Stimulated activated CD8-positive, alpha-beta memory T cell treated with anti-CD3 and anti-CD28 coated beads, Interleukin-4, amount 100 ng/mL, for 1 hour (primary cell): ENCODE data around the gene MC1R.
"Not testable (repeated sequence)": the region's sequence is repeated elsewhere in the genome, so short reads cannot be mapped to it uniquely, and the experiment has no call there.

Experiments
- DNase-seq, 2 donors: peaks; one replicate each; pipeline ENCODE4 v3.0.0-alpha.2; 2020; ENCODE audit warnings: low read depth in 2 of 2, low spot score in 1 of 2

The MC1R gene

DNA sequence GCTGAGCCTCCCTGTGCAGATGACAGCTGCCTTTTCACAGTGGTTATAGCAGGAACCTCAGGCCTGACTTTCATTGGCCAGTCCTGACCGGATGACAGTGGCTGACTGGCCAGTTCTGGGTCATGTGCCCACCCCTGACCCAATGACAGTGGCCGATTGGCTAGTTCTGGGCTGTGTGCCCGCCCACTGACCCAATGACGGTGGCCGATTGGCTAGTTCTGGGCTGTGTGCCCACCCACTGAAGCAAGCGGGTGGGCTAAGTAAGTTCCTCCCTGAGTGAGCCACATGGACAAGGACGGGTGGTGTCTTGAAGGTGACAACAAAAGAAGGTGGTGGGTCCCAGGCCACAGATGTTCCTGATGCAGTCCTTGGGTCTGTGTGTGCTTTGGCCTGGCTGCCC is 39.4 kb downstream of the MC1R start:
- no peak for DNase-seq

DNA sequence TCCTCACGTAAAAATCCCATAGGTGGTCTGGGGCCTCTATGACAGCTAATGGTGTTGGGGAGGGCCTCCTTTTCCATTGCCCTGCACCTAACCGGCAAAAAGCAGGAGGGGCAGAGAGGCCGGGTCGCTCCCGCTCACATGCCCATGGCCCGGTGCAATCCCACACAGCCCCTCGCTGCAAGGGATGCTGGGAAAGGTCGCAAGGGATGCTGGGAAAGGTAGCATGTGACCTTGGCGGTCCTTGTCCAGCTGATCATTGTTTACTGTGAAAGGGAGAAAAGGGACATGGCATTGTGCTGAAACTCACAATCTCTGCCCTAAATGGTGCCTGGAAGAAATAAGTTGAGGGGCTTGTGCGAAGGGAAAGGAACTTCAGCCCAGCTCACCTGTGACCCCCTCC is 39.9 kb downstream of the MC1R start:
- DNase-seq = no peak

DNA sequence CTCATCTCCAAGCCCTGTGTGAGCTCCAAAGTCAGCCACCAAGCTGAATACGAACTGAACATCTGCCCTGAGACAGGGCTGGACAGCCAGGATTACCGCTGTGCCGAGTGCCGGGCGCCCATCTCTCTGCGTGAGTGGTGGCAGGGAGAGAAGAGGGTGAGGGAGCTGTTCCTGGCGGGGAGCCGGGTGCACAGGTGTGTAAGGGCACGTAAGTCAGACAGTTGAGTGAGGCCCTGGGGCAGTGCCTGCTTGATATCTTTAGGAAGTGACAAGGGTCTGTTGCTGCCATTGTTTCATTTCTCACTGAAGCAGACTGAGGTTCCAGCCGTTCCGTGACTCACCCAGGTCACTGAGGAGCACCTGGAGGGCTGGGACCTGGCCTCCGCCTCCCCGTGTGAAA is 42.3 kb downstream of the MC1R start:
- no peak for DNase-seq

DNA sequence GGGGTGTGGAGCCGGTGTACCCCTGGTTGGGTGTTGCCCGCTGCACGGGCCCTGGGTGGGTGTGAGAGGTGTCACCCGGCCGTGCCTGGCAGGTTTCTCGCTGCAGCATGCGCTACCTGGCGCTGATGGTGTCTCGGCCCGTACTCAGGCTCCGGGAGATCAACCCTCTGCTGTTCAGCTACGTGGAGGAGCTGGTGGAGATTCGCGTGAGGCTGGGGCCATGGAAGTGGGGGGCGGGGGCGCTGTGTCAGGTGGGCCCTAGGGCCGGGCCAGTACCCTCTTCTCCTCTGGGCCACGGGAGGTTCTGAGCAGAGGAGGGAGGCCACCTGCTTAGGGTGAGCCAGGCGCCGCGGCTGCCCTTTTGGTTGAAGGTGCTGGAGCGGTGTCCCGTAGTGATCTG is 43.3 kb downstream of the MC1R start:
- no peak for DNase-seq

DNA sequence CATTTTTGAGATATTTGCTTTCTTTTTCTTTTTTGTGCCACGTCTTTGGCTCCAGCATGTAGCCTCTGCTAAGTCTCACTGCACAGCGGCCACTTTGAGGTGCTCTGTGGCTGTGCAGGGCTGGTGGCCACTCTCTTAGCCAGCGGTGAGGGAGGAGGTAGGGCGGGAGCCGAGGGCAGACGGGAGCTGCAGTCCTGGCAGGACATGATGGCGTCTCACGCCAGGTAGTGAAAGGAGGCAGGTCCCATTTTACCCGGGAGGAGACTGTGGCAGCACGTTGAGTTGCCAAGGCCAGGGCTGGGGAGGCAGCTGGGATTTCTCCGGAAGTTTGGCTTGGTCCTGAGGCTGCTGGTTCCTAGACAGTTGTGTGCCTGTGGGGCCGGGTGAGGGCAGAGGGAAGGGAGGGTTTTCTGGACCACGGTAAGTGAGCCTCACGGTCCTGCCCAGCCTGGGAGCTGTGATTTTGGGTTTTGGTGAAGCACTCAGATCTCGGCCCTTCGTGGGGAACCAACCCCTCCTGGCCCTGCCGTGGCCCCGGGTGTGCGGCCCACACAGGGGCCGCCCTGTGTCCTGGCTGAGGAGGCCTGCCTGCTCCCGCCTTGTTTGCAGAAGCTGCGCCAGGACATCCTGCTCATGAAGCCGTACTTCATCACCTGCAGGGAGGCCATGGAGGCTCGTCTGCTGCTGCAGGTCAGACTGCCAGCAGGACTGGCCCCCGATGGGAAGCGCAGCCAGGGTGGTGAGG is 44.3 kb downstream of the MC1R start:
- DNase-seq = no peak

DNA sequence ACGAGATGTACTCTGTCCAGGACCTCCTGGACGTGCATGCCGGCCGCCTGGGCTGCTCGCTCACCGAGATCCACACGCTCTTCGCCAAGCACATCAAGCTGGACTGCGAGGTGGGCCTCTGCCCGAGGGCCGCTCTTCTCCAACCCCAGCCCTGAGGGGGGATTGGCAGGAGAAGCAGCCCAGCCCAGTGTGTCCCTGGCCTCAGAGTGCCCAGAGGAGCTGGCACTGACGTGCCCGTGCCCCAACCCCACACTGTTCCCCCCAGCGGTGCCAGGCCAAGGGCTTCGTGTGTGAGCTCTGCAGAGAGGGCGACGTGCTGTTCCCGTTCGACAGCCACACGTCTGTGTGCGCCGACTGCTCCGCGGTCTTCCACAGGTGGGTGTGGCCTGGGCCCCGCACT is 45.5 kb downstream of the MC1R start:
- DNase-seq = no peak

DNA sequence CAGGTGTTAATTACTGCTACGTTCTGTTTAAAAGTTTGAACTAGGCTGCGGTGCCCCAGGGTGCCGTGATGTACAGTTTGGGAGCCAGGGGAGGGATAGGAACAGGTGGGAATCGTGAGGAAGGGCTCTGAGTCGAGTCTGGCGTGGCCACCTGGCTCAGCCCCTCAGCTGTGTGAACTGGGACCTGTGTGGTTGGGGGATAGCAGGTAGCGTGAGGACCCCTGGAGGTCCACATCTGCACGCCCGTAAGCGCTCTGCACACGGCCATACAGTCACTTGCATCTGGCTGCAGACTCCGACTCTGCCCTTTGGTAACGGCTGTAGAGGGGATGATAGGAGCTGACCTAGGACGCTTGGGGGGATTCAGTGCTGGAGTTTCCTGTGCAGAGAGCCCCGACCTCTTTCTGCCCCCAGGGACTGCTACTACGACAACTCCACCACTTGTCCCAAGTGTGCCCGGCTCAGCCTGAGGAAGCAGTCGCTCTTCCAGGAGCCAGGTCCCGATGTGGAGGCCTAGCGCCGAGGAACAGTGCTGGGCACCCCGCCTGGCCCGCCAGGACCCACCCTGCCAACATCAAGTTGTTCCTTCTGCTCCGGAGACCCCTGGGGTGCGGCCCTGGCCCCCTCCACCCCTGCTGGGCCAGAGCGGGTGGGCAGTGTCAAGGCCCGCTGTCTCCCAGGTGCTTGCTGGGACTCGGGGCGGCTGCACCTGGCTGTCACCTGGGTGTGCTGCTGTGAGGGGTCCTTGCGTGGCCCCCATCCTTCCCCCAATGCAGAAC is 47.0 kb downstream of the MC1R start:
- DNase-seq = no peak

DNA sequence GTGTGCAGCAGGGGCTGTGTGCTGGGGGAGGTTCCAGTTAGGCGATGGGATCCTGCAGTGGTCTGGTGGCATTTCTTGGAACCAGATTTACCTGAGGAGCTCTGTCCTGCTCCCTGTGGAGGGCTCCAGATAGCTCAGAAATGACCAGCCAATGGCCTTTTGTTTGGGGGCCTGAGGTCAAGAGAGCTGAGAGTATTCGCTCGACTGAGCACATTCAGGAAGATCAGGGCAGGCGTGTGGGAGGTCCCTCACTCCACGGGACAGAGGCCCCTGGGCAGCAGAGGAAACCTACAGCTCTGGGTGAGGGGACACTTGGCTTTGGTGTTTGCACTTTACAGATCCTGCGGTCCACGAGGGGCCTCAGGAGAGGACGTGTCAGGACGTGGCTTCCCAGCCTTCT is 48.1 kb downstream of the MC1R start:
- DNase-seq = no peak

DNA sequence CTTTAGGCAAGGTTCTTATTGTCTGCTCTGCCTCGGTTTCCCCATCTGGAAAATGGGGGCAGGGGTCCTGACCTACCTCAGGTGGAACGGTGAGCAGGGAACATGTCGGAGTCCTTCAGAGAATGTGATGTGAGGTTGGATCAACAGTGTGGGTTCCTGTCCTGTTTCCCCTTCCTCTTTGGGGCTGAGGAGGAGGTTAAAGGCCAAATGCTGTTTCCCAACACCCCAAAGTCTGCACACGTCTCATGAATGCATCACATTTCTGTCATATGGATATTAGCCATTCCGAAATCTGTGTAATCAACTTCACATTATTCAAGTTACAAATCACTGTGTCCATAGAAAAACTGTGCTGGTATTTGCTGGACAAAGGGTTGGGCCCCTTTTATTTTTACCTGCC is 48.8 kb downstream of the MC1R start:
- not testable (repeated sequence) for DNase-seq

DNA sequence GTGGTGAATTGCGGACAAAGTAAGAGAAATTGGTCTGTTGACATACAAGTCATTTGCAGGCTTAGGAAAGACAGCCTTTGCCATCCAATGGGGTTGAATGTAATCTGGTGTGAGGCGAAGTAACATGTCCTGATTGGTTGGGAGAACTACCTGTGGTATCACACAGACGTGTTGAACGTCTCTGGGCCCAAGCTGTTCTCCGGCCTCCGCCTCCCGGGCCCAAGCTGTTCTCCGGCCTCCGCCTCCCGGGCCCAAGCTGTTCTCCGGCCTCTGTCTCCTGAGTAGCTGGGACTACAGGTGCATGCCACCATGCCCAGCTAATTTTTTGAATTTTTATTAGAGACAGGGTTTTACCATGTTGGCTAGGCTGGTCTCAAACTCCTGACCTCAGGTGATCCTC is 49.4 kb downstream of the MC1R start:
- not testable (repeated sequence) for DNase-seq

DNA sequence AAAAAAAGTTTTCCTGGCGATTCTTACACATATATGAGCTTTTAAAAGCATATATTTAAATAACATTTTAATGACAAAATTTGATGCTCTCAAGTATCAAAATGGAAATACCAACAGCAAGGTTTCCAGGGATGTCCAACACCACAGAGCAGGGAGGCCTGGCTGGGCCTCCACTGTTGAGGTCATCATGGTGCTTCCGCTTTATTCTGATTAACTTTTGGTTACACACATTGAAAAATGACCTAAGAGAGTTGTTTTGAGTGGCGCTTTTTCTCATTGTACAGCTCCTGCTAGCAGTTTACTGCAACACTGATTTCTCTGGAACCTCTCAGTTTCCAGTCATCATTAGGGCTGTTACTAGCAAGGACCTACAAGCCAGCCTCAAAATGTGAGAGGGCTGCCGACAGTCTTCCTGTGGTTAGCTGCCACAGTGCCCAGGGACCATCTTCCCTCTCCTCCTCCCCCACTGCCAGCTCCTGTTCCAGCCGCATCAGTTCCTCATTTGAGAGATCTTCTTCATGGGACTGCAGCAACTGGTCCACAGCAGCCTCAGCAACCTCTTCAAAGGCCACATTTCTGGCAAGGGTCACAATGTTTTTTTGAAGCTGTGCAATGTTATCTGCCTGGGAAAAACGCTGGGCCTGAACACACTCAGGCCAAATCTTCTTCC is 51.2 kb downstream of the MC1R start:
- DNase-seq = no peak
